ENCODE measurements around the gene ITPA. TPM values are rescaled to one million over a fixed set of nuclear protein-coding genes. Genes with fewer than 3 reads are reported as not detected.
A peak's percentile ranks its signal among the peaks of the same experiment; 100 is the strongest.

ITPA gene
- total and polyA plus RNA-seq, 2 of the 13 experiments (the other 11 are each of a cell fraction or from before 2014, with no cell fraction given), result 60.1 to 103 TPM

DNA sequence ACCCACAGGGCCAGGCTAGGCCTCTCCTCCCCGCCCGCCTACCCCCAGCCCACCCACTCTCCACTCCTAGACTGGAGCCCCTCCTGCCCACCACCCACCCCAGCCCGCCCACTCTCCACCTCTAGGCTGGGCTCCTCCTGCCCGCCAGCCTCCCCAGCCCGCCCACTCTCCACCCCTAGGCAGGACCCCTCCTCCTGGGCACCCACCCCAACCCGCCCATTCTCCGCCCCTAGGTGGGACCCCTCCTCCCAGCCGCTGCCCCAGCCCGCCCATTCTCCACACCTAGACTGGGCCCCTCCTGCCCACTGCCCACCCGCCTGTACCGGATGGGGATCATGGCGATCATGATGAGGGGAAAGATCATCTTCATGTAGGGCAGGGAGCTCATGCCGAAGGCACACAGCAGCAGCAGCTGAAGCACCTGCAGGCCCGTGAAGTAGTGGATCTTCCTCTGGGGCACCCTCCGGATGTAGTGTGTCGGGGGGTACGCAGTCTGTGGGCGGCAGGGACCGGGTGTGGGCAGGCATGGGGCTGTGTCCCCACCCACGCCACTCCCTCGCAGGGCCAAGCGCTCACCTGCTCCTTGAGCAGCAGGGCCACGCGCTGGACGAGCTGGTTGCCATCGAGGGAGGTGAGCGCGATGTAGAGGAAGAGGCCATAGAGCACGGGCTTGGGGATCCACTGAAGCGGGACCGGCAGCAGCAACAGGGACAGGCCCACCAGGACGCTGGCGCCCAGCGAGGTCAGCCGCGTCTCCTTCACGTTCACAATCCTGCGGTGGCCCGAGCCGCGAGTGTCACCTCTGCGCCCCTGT is 18.8 kb downstream of the ITPA start (continued):
- TF ChIP-seq, protein P1, sequence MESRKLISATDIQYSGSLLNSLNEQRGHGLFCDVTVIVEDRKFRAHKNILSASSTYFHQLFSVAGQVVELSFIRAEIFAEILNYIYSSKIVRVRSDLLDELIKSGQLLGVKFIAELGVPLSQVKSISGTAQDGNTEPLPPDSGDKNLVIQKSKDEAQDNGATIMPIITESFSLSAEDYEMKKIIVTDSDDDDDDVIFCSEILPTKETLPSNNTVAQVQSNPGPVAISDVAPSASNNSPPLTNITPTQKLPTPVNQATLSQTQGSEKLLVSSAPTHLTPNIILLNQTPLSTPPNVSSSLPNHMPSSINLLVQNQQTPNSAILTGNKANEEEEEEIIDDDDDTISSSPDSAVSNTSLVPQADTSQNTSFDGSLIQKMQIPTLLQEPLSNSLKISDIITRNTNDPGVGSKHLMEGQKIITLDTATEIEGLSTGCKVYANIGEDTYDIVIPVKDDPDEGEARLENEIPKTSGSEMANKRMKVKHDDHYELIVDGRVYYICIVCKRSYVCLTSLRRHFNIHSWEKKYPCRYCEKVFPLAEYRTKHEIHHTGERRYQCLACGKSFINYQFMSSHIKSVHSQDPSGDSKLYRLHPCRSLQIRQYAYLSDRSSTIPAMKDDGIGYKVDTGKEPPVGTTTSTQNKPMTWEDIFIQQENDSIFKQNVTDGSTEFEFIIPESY (CRISPR knock-in tag; IDR thresholded peaks at IDR 0.05), result peak; percentile 30; the same call in 1 of the 2 replicates
- TF ChIP-seq, protein P2, sequence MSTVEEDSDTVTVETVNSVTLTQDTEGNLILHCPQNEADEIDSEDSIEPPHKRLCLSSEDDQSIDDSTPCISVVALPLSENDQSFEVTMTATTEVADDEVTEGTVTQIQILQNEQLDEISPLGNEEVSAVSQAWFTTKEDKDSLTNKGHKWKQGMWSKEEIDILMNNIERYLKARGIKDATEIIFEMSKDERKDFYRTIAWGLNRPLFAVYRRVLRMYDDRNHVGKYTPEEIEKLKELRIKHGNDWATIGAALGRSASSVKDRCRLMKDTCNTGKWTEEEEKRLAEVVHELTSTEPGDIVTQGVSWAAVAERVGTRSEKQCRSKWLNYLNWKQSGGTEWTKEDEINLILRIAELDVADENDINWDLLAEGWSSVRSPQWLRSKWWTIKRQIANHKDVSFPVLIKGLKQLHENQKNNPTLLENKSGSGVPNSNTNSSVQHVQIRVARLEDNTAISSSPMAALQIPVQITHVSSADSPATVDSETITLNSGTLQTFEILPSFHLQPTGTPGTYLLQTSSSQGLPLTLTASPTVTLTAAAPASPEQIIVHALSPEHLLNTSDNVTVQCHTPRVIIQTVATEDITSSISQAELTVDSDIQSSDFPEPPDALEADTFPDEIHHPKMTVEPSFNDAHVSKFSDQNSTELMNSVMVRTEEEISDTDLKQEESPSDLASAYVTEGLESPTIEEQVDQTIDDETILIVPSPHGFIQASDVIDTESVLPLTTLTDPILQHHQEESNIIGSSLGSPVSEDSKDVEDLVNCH (CRISPR knock-in tag; IDR thresholded peaks at IDR 0.05), result no peak
- TF ChIP-seq IRF2 (CRISPR knock-in tag; IDR thresholded peaks at IDR 0.05) (no peak), PAX8 (CRISPR knock-in tag; IDR thresholded peaks at IDR 0.05; ENCODE audit: borderline replicate concordance) (no peak), PLSCR1 (CRISPR knock-in tag; IDR thresholded peaks at IDR 0.05; ENCODE audit: borderline replicate concordance) (no peak), ZNF142 (CRISPR knock-in tag; IDR thresholded peaks at IDR 0.05) (no peak), AGO1 (IDR thresholded peaks at IDR 0.05; ENCODE audit: low read depth, low read length, poor library complexity, severe bottlenecking) (peak; percentile 50), ZBTB3 (CRISPR knock-in tag; IDR thresholded peaks at IDR 0.05; ENCODE audit: borderline replicate concordance, low read depth) (no peak), FOSL2 (CRISPR knock-in tag; IDR thresholded peaks at IDR 0.05) (no peak), HOXD1 (CRISPR knock-in tag; IDR thresholded peaks at IDR 0.05) (no peak), IRX3 (CRISPR knock-in tag; IDR thresholded peaks at IDR 0.05; ENCODE audit: borderline replicate concordance, low read depth) (no peak), ZNF550 (CRISPR knock-in tag; IDR thresholded peaks at IDR 0.05; ENCODE audit: borderline replicate concordance) (no peak)
- TF ChIP-seq, protein P3, sequence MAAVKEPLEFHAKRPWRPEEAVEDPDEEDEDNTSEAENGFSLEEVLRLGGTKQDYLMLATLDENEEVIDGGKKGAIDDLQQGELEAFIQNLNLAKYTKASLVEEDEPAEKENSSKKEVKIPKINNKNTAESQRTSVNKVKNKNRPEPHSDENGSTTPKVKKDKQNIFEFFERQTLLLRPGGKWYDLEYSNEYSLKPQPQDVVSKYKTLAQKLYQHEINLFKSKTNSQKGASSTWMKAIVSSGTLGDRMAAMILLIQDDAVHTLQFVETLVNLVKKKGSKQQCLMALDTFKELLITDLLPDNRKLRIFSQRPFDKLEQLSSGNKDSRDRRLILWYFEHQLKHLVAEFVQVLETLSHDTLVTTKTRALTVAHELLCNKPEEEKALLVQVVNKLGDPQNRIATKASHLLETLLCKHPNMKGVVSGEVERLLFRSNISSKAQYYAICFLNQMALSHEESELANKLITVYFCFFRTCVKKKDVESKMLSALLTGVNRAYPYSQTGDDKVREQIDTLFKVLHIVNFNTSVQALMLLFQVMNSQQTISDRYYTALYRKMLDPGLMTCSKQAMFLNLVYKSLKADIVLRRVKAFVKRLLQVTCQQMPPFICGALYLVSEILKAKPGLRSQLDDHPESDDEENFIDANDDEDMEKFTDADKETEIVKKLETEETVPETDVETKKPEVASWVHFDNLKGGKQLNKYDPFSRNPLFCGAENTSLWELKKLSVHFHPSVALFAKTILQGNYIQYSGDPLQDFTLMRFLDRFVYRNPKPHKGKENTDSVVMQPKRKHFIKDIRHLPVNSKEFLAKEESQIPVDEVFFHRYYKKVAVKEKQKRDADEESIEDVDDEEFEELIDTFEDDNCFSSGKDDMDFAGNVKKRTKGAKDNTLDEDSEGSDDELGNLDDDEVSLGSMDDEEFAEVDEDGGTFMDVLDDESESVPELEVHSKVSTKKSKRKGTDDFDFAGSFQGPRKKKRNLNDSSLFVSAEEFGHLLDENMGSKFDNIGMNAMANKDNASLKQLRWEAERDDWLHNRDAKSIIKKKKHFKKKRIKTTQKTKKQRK (IDR thresholded peaks at IDR 0.05; ENCODE audit: low read length), result no peak

Measured in HepG2 (cell line).